Ishikawa (cell line): ENCODE data around the gene CIB2.

Experiments used
- CEBPB ChIP-seq: IDR thresholded peaks from 2 replicates; pipeline ENCODE4 v1.6.1; 2012
- EP300 ChIP-seq: IDR thresholded peaks from 2 replicates; pipeline ENCODE4 v1.6.1; 2012; ENCODE audit warnings: borderline replicate concordance
- MAX ChIP-seq: IDR thresholded peaks from 2 replicates; pipeline ENCODE4 v1.6.1; 2012
- RAD21 ChIP-seq: IDR thresholded peaks from 2 replicates; pipeline ENCODE4 v1.6.1; 2012; ENCODE audit warnings: low read depth
- TEAD4 ChIP-seq: IDR thresholded peaks from 2 replicates; pipeline ENCODE4 v1.6.1; 2012
- ZBTB7A ChIP-seq: IDR thresholded peaks from 2 replicates; pipeline ENCODE4 v1.6.1; 2012; ENCODE audit warnings: low read depth

GRCh38 chr15:78067328-78068228 is 63.7 kb downstream of the CIB2 start:
- TF ChIP-seq MAX (no peak), RAD21 (no peak), EP300 (no peak), TEAD4 (no peak), CEBPB (no peak), ZBTB7A (no peak)
